ENCODE measurements around the gene MBNL1. TPM values are rescaled to one million over a fixed set of nuclear protein-coding genes. Genes with fewer than 3 reads are reported as not detected.
A peak's percentile ranks its signal among the peaks of the same experiment; 100 is the strongest.

The MBNL1 gene
- polyA plus RNA-seq, 3 donors = 190 to 204 (median 191) TPM

GRCh38 chr3:152261329-152261728, 7.4 kb upstream of the MBNL1 start:
- Histone ChIP-seq H3K27ac (ENCODE audit: low read depth in 1 of 2, low read length in 2 of 2) (peak overlapping the region in 1 of 2 donors; percentile 92), H3K27me3 (ENCODE audit: control insufficient read depth in 2 of 2, insufficient read depth in 2 of 2, low read length in 2 of 2) (no peaks in the 10 kb centered on the region), H3K9ac (ENCODE audit: insufficient read depth, low read length, poor library complexity, severe bottlenecking) (no peak overlapping the region), H2AFZ (ENCODE audit: insufficient read depth, low read depth, low read length, poor library complexity, severe bottlenecking) (no peak overlapping the region), H4K20me1 (ENCODE audit: insufficient read depth, low read length) (peaks cover 49% of the 10 kb centered on the region), H3K9me3 (replicated peaks in 1 of 2; ENCODE audit: control insufficient read depth in 1 of 2, insufficient read depth in 1 of 2, low read length in 2 of 2) (no peaks in the 10 kb centered on the region), H3K4me2 (replicated peaks; ENCODE audit: extremely low read depth, low read length, poor library complexity, severe bottlenecking) (no peak overlapping the region), H3K79me2 (ENCODE audit: insufficient read depth, low read length) (peaks cover 100% of the 10 kb centered on the region), H3K4me3 (replicated peaks in 1 of 3; ENCODE audit: low read depth in 2 of 3, low read length in 3 of 3) (no peak overlapping the region), H3K4me1 (ENCODE audit: control insufficient read depth in 1 of 2, insufficient read depth in 2 of 2, low read length in 2 of 2) (peaks cover 61 to 81% of the 10 kb centered on the region in 2 donors), H3K36me3 (replicated peaks in 1 of 2; ENCODE audit: control insufficient read depth in 1 of 2, insufficient read depth in 2 of 2, low read length in 2 of 2) (peaks cover 0 to 12% of the 10 kb centered on the region in 2 donors)
- intact Hi-C loops (cut with micrococcal nuclease) = no loop called here
- Mint-ChIP-seq H3K27me3 (ENCODE audit: low read depth in 3 of 3) (no peaks in the 10 kb centered on the region), H3K4me1 (peaks cover 81% of the 10 kb centered on the region), H3K36me3 (peaks cover 23 to 28% of the 10 kb centered on the region in 2 donors), H3K27ac (peak overlapping the region in 6 of 7 donors; percentile 54 to 88 (median 85)), H3K9me3 (peaks cover 0 to under 1% (median 0%) of the 10 kb centered on the region in 7 donors), H3K4me3 (no peak overlapping the region)
- TF ChIP-seq, protein P1, sequence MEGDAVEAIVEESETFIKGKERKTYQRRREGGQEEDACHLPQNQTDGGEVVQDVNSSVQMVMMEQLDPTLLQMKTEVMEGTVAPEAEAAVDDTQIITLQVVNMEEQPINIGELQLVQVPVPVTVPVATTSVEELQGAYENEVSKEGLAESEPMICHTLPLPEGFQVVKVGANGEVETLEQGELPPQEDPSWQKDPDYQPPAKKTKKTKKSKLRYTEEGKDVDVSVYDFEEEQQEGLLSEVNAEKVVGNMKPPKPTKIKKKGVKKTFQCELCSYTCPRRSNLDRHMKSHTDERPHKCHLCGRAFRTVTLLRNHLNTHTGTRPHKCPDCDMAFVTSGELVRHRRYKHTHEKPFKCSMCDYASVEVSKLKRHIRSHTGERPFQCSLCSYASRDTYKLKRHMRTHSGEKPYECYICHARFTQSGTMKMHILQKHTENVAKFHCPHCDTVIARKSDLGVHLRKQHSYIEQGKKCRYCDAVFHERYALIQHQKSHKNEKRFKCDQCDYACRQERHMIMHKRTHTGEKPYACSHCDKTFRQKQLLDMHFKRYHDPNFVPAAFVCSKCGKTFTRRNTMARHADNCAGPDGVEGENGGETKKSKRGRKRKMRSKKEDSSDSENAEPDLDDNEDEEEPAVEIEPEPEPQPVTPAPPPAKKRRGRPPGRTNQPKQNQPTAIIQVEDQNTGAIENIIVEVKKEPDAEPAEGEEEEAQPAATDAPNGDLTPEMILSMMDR (IDR thresholded peaks at IDR 0.05) = no peak
- no peak for DNase-seq
- WGBS (ENCODE audit: insufficient coverage) = no CpG with 5 or more reads among the region's 3 CpGs

DNA sequence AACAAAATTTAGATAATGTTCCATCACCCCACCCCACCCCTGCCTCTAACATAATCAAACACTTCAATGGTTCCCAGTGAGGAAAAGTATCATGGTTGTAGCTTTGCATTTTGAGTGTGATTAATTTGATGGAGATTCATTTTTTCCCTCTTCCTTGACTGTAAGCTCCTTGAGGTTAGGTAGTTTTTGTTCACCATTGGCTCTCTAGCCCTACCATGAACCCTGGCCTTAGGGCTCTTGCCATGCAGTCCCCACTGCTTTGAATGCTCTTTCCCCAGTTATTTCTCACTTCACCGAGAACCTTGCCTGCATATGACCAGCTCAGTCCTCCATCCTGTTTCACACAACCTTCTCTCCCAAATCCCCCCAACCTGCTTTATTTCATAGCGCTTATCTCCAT, 5.0 kb upstream of the MBNL1 start:
- peaks cover 28 to 35% of the 10 kb centered on the region in 2 donors for H3K36me3 Mint-ChIP-seq
- Histone ChIP-seq H3K4me1 (ENCODE audit: control insufficient read depth in 1 of 2, insufficient read depth in 2 of 2, low read length in 2 of 2) (peaks cover 59 to 81% of the 10 kb centered on the region in 2 donors), H3K4me2 (replicated peaks; ENCODE audit: extremely low read depth, low read length, poor library complexity, severe bottlenecking) (no peak overlapping the region), H2AFZ (ENCODE audit: insufficient read depth, low read depth, low read length, poor library complexity, severe bottlenecking) (no peak overlapping the region), H3K79me2 (ENCODE audit: insufficient read depth, low read length) (peaks cover 98% of the 10 kb centered on the region), H3K9ac (ENCODE audit: insufficient read depth, low read length, poor library complexity, severe bottlenecking) (no peak overlapping the region), H3K27ac (ENCODE audit: low read depth in 1 of 2, low read length in 2 of 2) (peak overlapping the region in 1 of 2 donors; percentile 65), H3K27me3 (ENCODE audit: control insufficient read depth in 2 of 2, insufficient read depth in 2 of 2, low read length in 2 of 2) (no peaks in the 10 kb centered on the region), H4K20me1 (ENCODE audit: insufficient read depth, low read length) (peaks cover 36% of the 10 kb centered on the region), H3K36me3 (replicated peaks in 1 of 2; ENCODE audit: control insufficient read depth in 1 of 2, insufficient read depth in 2 of 2, low read length in 2 of 2) (peaks cover 0 to 12% of the 10 kb centered on the region in 2 donors), H3K9me3 (replicated peaks in 1 of 2; ENCODE audit: control insufficient read depth in 1 of 2, insufficient read depth in 1 of 2, low read length in 2 of 2) (no peaks in the 10 kb centered on the region), H3K4me3 (replicated peaks in 1 of 3; ENCODE audit: low read depth in 2 of 3, low read length in 3 of 3) (no peak overlapping the region)
- peaks cover 79% of the 10 kb centered on the region for H3K4me1 Mint-ChIP-seq
- H3K9me3 Mint-ChIP-seq = peaks cover 0 to 2% (median 0%) of the 10 kb centered on the region in 7 donors
- no peaks in the 10 kb centered on the region for H3K27me3 Mint-ChIP-seq (ENCODE audit: low read depth in 3 of 3)
- TF ChIP-seq, protein P1 (IDR thresholded peaks at IDR 0.05) = no peak
- H3K27ac Mint-ChIP-seq = peak overlapping the region; percentile 85 to 97 (median 90)
- WGBS (ENCODE audit: insufficient coverage) = no CpG with 5 or more reads among the region's 2 CpGs
- intact Hi-C loops (cut with micrococcal nuclease) = no loop called here
- no peak for DNase-seq
- no peak overlapping the region for H3K4me3 Mint-ChIP-seq
